ENCODE measurements around the gene TFB1M. TPM values are rescaled to one million over a fixed set of nuclear protein-coding genes. Genes with fewer than 3 reads are reported as not detected.

TFB1M gene
- polyA plus RNA-seq, 2 of the 4 experiments (the other 2 are of a cell fraction) = 9.8 to 19.5 TPM

- no peak overlapping the region for H3K4me2 ChIP-seq
- ChIA-PET CTCF (interaction anchor here (1.5 to 1.6 kb wide), 2 partner anchors 10 to 14 kb away, joined by 5 read pairs; no protein-coding TSS in a partner anchor), POLR2A (no interaction called here)
- ATAC-seq = no peak
- no peak for FAIRE-seq
- no peak for DNase-seq (ENCODE audit: low read depth in 1 of 2, low spot score in 1 of 2)
- no peak overlapping the region for H3K27ac ChIP-seq
- H3K4me3 ChIP-seq = no peak overlapping the region
- no peak for TF ChIP-seq CBX2 (IDR thresholded peaks at IDR 0.05; ENCODE audit: borderline replicate concordance, low read depth)
- no peaks in the 10 kb centered on the region for H3K9me3 ChIP-seq
- H3K4me1 ChIP-seq = peaks cover 17% of the 10 kb centered on the region
Measured at GRCh38 chr6:155276638-155277037, 37.6 kb downstream of the TFB1M start.

DNA sequence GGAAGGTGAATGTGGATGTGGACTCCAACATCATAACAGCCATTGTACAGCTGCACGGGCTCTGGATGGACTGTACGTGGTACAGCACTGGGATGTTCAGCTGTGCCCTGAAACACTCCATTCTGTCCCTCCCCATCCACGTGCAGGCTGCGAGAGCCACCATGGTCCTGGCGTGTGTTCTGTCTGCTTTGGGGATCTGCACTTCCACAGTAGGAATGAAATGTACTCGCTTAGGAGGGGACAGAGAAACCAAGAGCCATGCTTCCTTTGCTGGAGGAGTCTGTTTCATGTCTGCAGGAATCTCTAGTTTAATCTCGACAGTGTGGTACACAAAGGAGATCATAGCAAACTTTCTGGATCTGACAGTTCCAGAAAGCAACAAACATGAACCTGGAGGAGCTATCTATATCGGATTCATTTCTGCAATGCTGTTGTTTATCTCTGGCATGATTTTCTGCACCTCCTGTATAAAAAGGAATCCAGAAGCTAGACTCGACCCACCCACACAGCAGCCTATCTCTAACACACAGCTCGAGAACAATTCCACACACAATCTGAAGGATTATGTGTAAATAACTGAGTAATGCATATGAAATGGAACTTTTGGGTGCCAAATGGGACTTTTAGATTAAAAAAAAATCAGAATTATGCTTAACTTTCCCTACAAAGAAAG is 38.3 kb downstream of the TFB1M start:
- Histone ChIP-seq H3K9me3 (no peaks in the 10 kb centered on the region), H3K4me1 (peaks cover 17% of the 10 kb centered on the region), H3K4me2 (no peak overlapping the region), H3K4me3 (no peak overlapping the region), H3K27ac (no peak overlapping the region)
- CTCF ChIA-PET = interaction anchor here (1.5 to 1.6 kb wide), 2 partner anchors 9 to 13 kb away, joined by 5 read pairs; no protein-coding TSS in a partner anchor
- TF ChIP-seq SREBF2 (IDR thresholded peaks at IDR 0.05) = no peak
- no peak for TF ChIP-seq CBX2 (IDR thresholded peaks at IDR 0.05; ENCODE audit: borderline replicate concordance, low read depth)
- no peak for TF ChIP-seq KDM1A (IDR thresholded peaks at IDR 0.05; ENCODE audit: low read depth)
- no peak for TF ChIP-seq GATA3 (IDR thresholded peaks at IDR 0.05; ENCODE audit: borderline replicate concordance)
- no peak for TF ChIP-seq FOSL2 (IDR thresholded peaks at IDR 0.05)
- TF ChIP-seq FOSL2 (CRISPR knock-in tag; IDR thresholded peaks at IDR 0.05) = no peak
- no peak for TF ChIP-seq BCL3 (IDR thresholded peaks at IDR 0.05)
- no peak for TF ChIP-seq HDAC2 (IDR thresholded peaks at IDR 0.05)
- no peak for TF ChIP-seq BHLHE40 (IDR thresholded peaks at IDR 0.05; ENCODE audit: low read depth, low read length)
- no peak for TF ChIP-seq TP53 (CRISPR knock-in tag; IDR thresholded peaks at IDR 0.05)
- TF ChIP-seq, protein P1, sequence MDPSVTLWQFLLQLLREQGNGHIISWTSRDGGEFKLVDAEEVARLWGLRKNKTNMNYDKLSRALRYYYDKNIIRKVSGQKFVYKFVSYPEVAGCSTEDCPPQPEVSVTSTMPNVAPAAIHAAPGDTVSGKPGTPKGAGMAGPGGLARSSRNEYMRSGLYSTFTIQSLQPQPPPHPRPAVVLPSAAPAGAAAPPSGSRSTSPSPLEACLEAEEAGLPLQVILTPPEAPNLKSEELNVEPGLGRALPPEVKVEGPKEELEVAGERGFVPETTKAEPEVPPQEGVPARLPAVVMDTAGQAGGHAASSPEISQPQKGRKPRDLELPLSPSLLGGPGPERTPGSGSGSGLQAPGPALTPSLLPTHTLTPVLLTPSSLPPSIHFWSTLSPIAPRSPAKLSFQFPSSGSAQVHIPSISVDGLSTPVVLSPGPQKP (IDR thresholded peaks at IDR 0.05; ENCODE audit: low read depth, low read length) = no peak
- no peak for TF ChIP-seq SMC3 (IDR thresholded peaks at IDR 0.05)
- TF ChIP-seq EHMT2 (IDR thresholded peaks at IDR 0.05; ENCODE audit: low read depth) = no peak
- no peak for TF ChIP-seq ZFP36 (IDR thresholded peaks at IDR 0.05; ENCODE audit: borderline replicate concordance, partially characterized antibody)
- TF ChIP-seq JUN (IDR thresholded peaks at IDR 0.05) = no peak
- TF ChIP-seq NR3C1 (IDR thresholded peaks at IDR 0.05) = no peak
- no peak for TF ChIP-seq HMGXB4 (CRISPR knock-in tag; IDR thresholded peaks at IDR 0.05; ENCODE audit: borderline replicate concordance)
- no peak for TF ChIP-seq PHF8 (IDR thresholded peaks at IDR 0.05; ENCODE audit: borderline replicate concordance, low read depth)
- TF ChIP-seq MAFK (IDR thresholded peaks at IDR 0.05; ENCODE audit: partially characterized antibody) = no peak
- ATAC-seq (no peak), DNase-seq (ENCODE audit: low read depth in 1 of 2, low spot score in 1 of 2) (no peak), FAIRE-seq (no peak)
- POLR2A ChIA-PET = no interaction called here
- 89% methylated on average over 10 of the region's 10 CpGs for whole genome bisulfite sequencing (ENCODE audit: missing lambda C conversion rate)

- DNase-seq (ENCODE audit: low read depth in 1 of 2, low spot score in 1 of 2) = no peak
- peaks cover 17% of the 10 kb centered on the region for H3K4me1 ChIP-seq
- no peaks in the 10 kb centered on the region for H3K9me3 ChIP-seq
- no peak overlapping the region for H3K27ac ChIP-seq
- no peak for ATAC-seq
- ChIA-PET CTCF (no interaction called here), POLR2A (no interaction called here)
- no peak overlapping the region for H3K4me3 ChIP-seq
- WGBS (ENCODE audit: missing lambda C conversion rate) = 88% methylated on average over 1 of the region's 1 CpG
- FAIRE-seq = no peak
- no peak overlapping the region for H3K4me2 ChIP-seq
- no peak for TF ChIP-seq JUN (IDR thresholded peaks at IDR 0.05)
- no peak for TF ChIP-seq FOSB (CRISPR knock-in tag; IDR thresholded peaks at IDR 0.05)
- TF ChIP-seq NFE2L2 (conservative IDR thresholded peaks at IDR 0.05; ENCODE audit: low read length) = no peak
- no peak for TF ChIP-seq CBX2 (IDR thresholded peaks at IDR 0.05; ENCODE audit: borderline replicate concordance, low read depth)
- no peak for TF ChIP-seq EHMT2 (IDR thresholded peaks at IDR 0.05; ENCODE audit: low read depth)
- TF ChIP-seq CHD4 (IDR thresholded peaks at IDR 0.05; ENCODE audit: borderline replicate concordance) = no peak
- TF ChIP-seq CBX8 (IDR thresholded peaks at IDR 0.05) = no peak
- no peak for TF ChIP-seq ZNF302 (CRISPR knock-in tag; IDR thresholded peaks at IDR 0.05)
- TF ChIP-seq RAD21 (conservative IDR thresholded peaks at IDR 0.05 in 1 of 2, IDR thresholded peaks at IDR 0.05 in 1 of 2) = no peak
- TF ChIP-seq RCOR1 (IDR thresholded peaks at IDR 0.05; ENCODE audit: low read depth, low read length) = no peak
- no peak for TF ChIP-seq MYC (IDR thresholded peaks at IDR 0.05; ENCODE audit: borderline replicate concordance, low read length)
- no peak for TF ChIP-seq RFX5 (IDR thresholded peaks at IDR 0.05)
- TF ChIP-seq RNF2 (IDR thresholded peaks at IDR 0.05; ENCODE audit: borderline replicate concordance, low read depth) = no peak
- TF ChIP-seq HOXB5 (CRISPR knock-in tag; IDR thresholded peaks at IDR 0.05) = no peak
- no peak for TF ChIP-seq PBX3 (IDR thresholded peaks at IDR 0.05)
- no peak for TF ChIP-seq PHF8 (IDR thresholded peaks at IDR 0.05; ENCODE audit: borderline replicate concordance, low read depth)
- no peak for TF ChIP-seq CEBPB (IDR thresholded peaks at IDR 0.05)
Measured at GRCh38 chr6:155274533-155274932, 39.8 kb downstream of the TFB1M start.

Measured in A549 (cell line).